ENCODE data around the gene STK32C. TPM values are rescaled to one million over a fixed set of nuclear protein-coding genes. Genes with fewer than 3 reads are reported as not detected.
"Not testable (repeated sequence)": the region's sequence is repeated elsewhere in the genome, so short reads cannot be mapped to it uniquely, and the experiment has no call there.

Gene STK32C
- 10 to 100 TPM; 19.1 to 21.1 TPM for total RNA-seq

DNA sequence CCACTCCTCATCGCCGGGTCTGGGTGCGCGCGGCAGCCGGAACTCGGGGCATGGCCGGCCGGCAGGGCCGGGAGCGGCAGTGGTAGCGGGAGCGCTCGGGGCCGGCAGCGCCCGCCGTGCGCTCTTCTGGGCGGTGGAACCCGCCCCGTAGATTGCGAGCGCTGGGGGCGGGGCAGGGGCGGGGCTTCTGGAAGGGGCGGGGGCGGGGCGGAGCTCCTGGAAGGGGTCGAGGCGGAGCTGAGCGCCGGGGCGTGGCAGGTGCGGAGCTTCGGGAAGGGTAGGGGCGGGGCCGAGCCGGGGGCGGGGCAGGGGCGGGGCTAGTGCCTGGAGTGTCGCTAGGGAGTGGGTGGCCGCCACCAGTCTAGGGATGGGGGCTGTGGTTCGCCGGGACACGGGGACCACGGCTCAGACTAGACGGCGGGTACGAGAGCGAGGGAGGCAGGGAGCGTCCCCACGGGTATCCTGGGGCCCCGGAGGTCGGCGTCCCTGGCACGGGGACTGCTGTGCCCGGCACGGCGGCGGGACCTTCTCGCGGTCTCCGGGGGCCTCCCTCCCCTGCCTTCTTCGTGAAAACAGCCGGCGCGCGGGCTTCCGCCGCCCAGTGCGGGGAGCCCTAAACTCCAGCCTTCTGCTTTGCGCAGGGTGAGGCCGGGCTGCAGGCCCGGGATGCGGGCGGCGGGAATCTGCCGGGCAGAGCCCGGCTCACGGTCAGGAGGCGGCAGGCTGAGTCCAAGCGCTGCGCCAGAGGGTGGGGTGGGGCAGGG, at the start of gene STK32C:
Gene STK32C (minus strand): TSS at position 128 of the 764 bp plus-strand sequence. CDS start 117 bp downstream, at position 11.
- Mint-ChIP-seq H3K9me3 (ENCODE audit: insufficient read depth) (no peaks in the 10 kb centered on the region), H3K4me1 (ENCODE audit: low read depth) (peaks cover 8% of the 10 kb centered on the region), H3K4me3 (peak within 1 kb of the TSS; percentile 81), H3K36me3 (ENCODE audit: low read depth) (peaks cover 1% of the 10 kb centered on the region), H3K27ac (no peak within 1 kb of the TSS), H3K27me3 (ENCODE audit: low read depth) (peaks cover 20% of the 10 kb centered on the region)
- POLR2A ChIA-PET = no interaction called here
- ATAC-seq (peak; percentile 83), DNase-seq (peak; percentile 92)
- CTCF ChIA-PET = interaction anchor here (1.0 kb wide), 1 partner anchor 75 kb away, joined by 3 read pairs; no protein-coding TSS in a partner anchor

DNA sequence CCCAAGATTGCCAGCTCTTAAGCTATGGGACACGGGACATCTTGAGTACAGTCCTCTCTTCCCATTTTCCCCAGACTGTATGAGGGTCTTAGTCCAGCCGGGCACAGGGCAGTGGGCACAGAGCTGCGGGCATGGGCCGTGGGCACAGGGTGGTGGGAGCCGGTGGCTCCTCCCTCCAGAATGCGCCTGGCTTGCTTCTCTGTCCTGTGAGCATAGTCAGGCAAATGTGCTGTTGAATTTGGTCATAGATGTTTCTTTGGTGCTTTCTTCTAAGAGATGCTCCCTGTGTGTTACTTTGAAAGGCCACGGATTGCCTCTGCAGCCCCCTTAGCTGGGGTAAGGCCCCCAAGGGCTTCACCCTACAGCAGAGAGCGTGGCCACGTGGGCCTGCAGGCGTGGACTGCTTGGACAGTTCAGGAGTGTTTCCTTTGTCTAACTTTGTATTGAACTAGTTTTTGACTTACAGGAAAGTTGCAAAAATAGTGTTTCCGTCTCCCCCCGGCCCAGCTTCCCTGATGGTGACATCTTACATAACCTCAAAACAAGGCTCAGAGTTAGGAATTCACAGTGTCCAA, 49.0 kb upstream of the STK32C start:
- no peak overlapping the region for H3K4me3 Mint-ChIP-seq
- ATAC-seq (no peak), DNase-seq (no peak)
- peaks cover 3% of the 10 kb centered on the region for H3K4me1 Mint-ChIP-seq (ENCODE audit: low read depth)
- no peaks in the 10 kb centered on the region for H3K36me3 Mint-ChIP-seq (ENCODE audit: low read depth)
- ChIA-PET POLR2A (no interaction called here), CTCF (no interaction called here)
- no peaks in the 10 kb centered on the region for H3K27me3 Mint-ChIP-seq (ENCODE audit: low read depth)
- H3K27ac Mint-ChIP-seq = no peak overlapping the region
- H3K9me3 Mint-ChIP-seq (ENCODE audit: insufficient read depth) = no peaks in the 10 kb centered on the region

DNA sequence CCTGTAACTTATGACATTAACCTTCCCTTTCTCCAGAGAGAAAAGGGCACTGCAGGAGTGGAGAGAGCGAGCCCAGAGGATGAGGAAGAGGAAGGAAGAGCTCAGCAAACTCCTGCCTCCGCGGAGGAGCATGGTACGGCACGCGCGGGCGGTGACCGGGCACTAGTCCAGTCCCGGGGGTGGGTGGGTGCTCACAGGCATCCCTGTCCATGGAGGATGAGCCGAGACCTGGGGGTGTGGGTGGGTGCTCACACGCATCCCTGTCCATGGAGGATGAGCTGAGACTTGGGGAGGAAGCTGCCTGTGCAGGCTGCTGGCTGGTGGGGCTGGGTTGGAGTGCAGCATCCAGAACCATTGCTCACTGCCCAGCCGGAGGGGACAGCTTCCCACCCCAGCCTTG, 48.0 kb upstream of the STK32C start:
- ChIA-PET CTCF (interaction anchor here (0.8 to 1.6 kb wide), 3 partner anchors 19 to 126 kb away, joined by 3 read pairs; no protein-coding TSS in a partner anchor), POLR2A (no interaction called here)
- Mint-ChIP-seq H3K36me3 (ENCODE audit: low read depth) (no peaks in the 10 kb centered on the region), H3K27ac (no peak overlapping the region), H3K4me3 (no peak overlapping the region), H3K9me3 (ENCODE audit: insufficient read depth) (no peaks in the 10 kb centered on the region), H3K27me3 (ENCODE audit: low read depth) (no peaks in the 10 kb centered on the region), H3K4me1 (ENCODE audit: low read depth) (peaks cover 3% of the 10 kb centered on the region)
- ATAC-seq = no peak
- DNase-seq = no peak

DNA sequence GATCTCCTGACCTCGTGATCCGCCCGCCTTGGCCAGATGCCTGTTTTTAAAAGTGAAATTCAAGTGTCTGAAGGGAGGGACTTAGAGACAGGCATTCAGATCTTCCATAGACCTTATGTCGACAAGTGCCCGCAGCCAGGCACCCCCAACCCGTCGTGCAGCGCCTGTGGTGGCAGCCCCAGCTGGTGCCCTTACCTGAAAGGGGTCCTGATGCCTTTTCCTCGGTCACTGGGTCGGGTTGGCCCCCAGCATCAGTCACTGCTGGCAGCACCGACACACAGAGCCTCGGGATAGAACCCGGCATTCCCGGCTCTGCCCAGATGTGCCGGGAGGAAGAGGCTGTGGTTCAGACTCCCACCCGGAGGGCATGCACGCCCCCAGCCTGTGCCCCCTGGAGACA, 47.5 kb upstream of the STK32C start:
- ATAC-seq (no peak), DNase-seq (no peak)
- Mint-ChIP-seq H3K36me3 (ENCODE audit: low read depth) (no peaks in the 10 kb centered on the region), H3K4me3 (no peak overlapping the region), H3K9me3 (ENCODE audit: insufficient read depth) (no peaks in the 10 kb centered on the region), H3K27ac (no peak overlapping the region), H3K27me3 (ENCODE audit: low read depth) (no peaks in the 10 kb centered on the region), H3K4me1 (ENCODE audit: low read depth) (peaks cover 3% of the 10 kb centered on the region)
- ChIA-PET POLR2A (no interaction called here), CTCF (interaction anchor here (1.1 to 1.6 kb wide), 2 partner anchors 91 to 126 kb away, joined by 3 read pairs; no protein-coding TSS in a partner anchor)

DNA sequence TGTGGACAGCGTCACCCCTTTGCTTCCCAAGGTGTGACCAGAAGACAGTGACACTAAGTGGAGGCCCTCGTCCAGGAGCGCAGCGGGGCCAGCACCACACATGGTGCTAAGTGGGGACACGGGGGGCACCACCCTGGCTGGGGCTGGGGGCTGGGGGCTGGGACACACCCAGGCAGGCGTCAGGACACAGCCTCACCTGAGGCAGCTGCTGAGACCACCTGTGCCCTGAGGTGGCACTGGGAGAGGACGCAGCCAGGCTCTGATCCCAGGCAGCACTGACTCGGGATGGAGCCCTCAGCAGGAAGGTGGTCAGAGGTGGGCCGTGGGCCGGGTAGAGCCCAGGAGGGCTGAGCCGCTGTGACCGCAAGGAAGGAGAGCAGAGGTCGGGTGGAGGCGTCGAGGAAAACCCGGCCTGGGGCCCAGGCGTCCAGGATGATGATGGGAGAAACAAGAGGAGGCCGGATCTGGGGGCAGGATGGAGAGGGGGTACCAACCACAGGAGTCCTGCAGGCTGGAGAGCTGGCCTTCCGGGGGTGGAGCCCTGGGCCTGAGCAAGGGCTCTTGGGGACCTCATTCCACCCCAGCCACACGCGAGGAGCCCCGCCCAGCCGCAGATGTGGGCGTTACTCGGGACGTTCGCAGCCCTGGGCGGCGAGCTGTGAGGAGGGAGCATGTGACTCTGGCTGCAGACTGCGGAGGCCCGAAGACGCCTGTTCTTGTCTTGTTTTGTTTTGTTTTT, 46.8 kb upstream of the STK32C start:
- no peaks in the 10 kb centered on the region for H3K9me3 Mint-ChIP-seq (ENCODE audit: insufficient read depth)
- H3K4me3 Mint-ChIP-seq = no peak overlapping the region
- ATAC-seq (no peak), DNase-seq (no peak)
- CTCF ChIA-PET = interaction anchor here (1.1 to 1.6 kb wide), 2 partner anchors 92 to 125 kb away, joined by 3 read pairs; no protein-coding TSS in a partner anchor
- H3K27me3 Mint-ChIP-seq (ENCODE audit: low read depth) = no peaks in the 10 kb centered on the region
- POLR2A ChIA-PET = no interaction called here
- no peaks in the 10 kb centered on the region for H3K36me3 Mint-ChIP-seq (ENCODE audit: low read depth)
- H3K27ac Mint-ChIP-seq = no peak overlapping the region
- H3K4me1 Mint-ChIP-seq (ENCODE audit: low read depth) = peaks cover 3% of the 10 kb centered on the region

DNA sequence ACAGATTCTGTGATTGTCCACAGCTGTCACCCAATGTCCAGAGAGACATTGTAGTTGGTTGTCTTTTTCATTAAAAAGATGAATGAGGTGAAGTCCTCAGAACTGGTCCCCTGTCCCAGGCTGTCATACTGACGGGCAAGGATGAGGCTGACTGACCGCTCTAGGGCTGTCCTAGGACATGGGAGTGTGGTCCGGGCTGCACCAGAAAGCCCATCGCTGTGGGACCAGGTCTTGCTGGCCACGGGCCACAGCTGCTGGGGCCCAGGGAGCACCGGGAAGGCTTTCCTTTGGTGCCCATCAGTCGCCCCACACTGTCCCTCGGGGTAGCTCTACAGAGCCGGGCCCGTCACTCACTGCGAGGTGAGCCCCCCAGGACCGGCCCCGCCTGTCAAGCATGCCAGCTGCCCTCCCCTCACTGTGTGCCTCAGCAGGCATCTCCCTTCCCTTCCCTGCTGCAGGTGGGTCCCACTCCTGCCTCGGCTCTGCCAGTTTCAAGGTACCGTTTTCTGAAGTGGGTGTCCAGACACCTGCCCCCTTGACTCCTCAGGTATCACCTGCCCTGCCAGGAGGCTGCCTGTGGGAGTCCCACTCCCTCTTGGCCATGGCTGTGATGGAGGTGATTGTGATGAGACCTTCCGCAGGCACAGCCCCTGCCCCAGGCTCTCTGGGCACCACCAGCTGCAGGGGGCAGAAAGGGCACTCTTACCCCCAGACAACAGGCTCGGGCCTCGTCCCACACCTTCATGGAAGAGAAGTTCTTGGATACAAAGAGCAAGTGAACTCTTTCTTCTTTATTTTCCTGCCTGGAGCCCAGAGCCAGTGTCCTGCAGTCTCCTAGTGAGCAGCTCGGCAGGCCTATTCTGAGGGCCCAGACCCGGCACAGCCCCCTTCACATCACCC, 46.0 kb upstream of the STK32C start:
- Mint-ChIP-seq H3K36me3 (ENCODE audit: low read depth) (no peaks in the 10 kb centered on the region), H3K9me3 (ENCODE audit: insufficient read depth) (no peaks in the 10 kb centered on the region), H3K27ac (no peak overlapping the region), H3K4me3 (no peak overlapping the region), H3K27me3 (ENCODE audit: low read depth) (no peaks in the 10 kb centered on the region), H3K4me1 (ENCODE audit: low read depth) (peaks cover 3% of the 10 kb centered on the region)
- DNase-seq (no peak), ATAC-seq (no peak)
- ChIA-PET CTCF (interaction anchor here (0.7 to 1.7 kb wide), 2 partner anchors 128 to 130 kb away, joined by 3 to 6 read pairs; no protein-coding TSS in a partner anchor), POLR2A (no interaction called here)

DNA sequence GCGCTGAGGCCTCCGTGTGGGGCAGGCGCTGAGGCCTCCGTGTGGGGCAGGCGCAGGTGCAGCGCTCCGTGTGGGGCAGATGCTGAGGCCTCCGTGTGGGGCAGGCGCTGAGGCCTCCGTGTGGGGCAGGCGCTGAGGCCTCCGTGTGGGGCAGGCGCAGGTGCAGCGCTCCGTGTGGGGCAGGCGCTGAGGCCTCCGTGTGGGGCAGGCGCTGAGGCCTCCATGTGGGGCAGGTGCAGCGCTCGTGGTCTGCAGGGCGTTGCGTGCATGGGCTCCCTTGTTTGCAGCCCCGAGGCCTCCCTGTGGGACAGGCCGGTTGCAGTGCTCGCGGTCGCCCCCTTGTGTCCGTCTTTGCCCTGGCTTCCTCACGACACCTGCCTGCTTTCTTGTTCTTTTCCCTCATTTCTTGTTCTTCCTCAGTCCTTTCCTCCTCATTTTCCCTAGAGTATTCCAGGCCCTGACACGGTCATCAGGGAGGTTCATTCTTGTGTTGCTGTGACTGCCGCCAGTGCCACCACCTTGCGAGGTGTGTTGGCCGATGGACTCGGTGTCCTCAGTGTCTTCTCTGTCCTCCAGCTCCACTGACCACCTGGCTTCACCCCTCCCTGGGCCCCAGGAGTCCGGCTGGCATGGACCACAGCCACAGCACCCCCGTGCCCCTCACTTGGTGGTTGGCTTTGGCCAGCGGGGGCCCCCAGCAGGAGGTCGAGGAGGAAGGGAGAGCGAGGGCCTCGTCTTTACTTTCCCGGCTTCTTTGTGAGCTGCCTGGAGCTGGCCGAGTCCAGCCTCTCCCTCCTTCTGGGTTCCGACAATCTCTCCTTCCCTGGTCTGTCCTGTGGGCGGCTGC, 44.9 kb upstream of the STK32C start:
- CTCF ChIA-PET = interaction anchor here (0.7 to 1.7 kb wide), 2 partner anchors 127 to 129 kb away, joined by 3 to 6 read pairs; no protein-coding TSS in a partner anchor
- ATAC-seq (peak; percentile 90), DNase-seq (peak; percentile 81)
- POLR2A ChIA-PET; H3K36me3 Mint-ChIP-seq (ENCODE audit: low read depth); H3K27ac Mint-ChIP-seq; H3K4me3 Mint-ChIP-seq; H3K4me1 Mint-ChIP-seq (ENCODE audit: low read depth); H3K9me3 Mint-ChIP-seq (ENCODE audit: insufficient read depth); H3K27me3 Mint-ChIP-seq (ENCODE audit: low read depth): not testable (repeated sequence)

DNA sequence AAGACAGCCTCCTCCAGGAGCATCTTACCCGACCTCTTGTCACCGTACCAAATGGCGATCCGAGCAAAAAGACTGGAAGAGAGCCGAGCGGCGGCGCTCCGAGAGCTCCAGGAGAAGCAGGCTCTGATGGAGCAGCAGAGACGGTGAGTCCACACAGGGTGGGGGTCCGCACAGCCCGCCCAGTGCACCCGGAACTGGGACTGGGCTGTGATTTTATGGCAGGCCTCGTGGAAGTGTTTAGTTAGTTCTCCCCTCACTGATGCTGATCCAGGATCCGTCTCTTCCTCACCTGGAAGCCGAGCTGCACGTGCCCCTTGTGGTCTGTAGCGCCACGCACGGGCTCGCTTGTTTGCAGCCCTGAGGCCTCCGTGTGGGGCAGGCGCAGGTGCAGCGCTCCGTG, 43.9 kb upstream of the STK32C start:
- H3K4me1 Mint-ChIP-seq (ENCODE audit: low read depth) = peaks cover 3% of the 10 kb centered on the region
- H3K27ac Mint-ChIP-seq = no peak overlapping the region
- H3K36me3 Mint-ChIP-seq (ENCODE audit: low read depth) = no peaks in the 10 kb centered on the region
- H3K4me3 Mint-ChIP-seq = no peak overlapping the region
- ChIA-PET CTCF (no interaction called here), POLR2A (no interaction called here)
- DNase-seq = no peak
- H3K27me3 Mint-ChIP-seq (ENCODE audit: low read depth) = no peaks in the 10 kb centered on the region
- no peak for ATAC-seq
- H3K9me3 Mint-ChIP-seq (ENCODE audit: insufficient read depth) = no peaks in the 10 kb centered on the region

DNA sequence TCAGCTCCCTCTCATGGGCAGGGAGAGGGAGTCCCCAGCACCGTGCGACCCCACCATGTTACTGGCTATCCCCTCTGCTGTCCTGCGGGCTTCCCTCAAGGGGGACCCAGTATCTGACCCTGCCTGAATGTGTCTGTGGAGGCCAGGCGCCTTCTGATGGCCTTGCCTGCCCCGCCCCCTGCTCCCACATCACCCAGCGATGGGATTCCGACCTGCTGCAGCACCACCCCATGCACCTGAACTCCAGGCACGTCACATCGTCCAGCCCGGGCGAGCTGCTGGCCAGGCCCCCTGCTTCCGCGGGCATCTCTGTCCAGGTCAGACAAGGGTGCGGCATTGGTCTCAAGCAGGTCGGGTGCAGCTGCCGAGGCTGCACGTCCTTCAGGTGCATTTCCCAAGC, 43.2 kb upstream of the STK32C start:
- ChIA-PET POLR2A (no interaction called here), CTCF (no interaction called here)
- Mint-ChIP-seq H3K4me3 (no peak overlapping the region), H3K36me3 (ENCODE audit: low read depth) (no peaks in the 10 kb centered on the region), H3K4me1 (ENCODE audit: low read depth) (peaks cover 3% of the 10 kb centered on the region), H3K9me3 (ENCODE audit: insufficient read depth) (no peaks in the 10 kb centered on the region), H3K27me3 (ENCODE audit: low read depth) (no peaks in the 10 kb centered on the region), H3K27ac (no peak overlapping the region)
- ATAC-seq = no peak
- no peak for DNase-seq

DNA sequence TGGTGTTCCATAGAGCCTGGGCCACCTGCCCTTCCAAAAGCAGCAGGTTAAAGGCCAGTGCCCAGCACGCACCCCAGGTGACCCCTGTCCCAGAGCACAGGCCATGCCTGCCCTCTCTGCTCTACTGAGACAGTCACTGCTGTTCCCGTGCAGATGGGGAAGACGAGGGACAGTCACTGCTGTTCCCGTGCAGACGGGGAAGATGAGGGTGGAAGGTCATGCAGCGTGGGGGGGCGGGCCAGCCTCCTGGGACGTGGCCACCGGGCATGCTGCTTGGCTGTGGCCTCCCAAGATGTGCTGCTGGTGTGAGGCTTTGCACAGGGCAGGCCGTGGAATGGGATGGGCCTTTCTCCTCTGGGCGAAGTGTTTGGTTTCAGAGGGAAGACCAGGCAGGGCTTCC, 42.6 kb upstream of the STK32C start:
- no peak for ATAC-seq
- ChIA-PET POLR2A (no interaction called here), CTCF (interaction anchor here (1.0 kb wide), 1 partner anchor 11 kb away, joined by 3 read pairs; no protein-coding TSS in a partner anchor)
- no peaks in the 10 kb centered on the region for H3K27me3 Mint-ChIP-seq (ENCODE audit: low read depth)
- DNase-seq = no peak
- no peaks in the 10 kb centered on the region for H3K9me3 Mint-ChIP-seq (ENCODE audit: insufficient read depth)
- no peaks in the 10 kb centered on the region for H3K36me3 Mint-ChIP-seq (ENCODE audit: low read depth)
- peaks cover 3% of the 10 kb centered on the region for H3K4me1 Mint-ChIP-seq (ENCODE audit: low read depth)
- H3K27ac Mint-ChIP-seq = no peak overlapping the region
- no peak overlapping the region for H3K4me3 Mint-ChIP-seq

DNA sequence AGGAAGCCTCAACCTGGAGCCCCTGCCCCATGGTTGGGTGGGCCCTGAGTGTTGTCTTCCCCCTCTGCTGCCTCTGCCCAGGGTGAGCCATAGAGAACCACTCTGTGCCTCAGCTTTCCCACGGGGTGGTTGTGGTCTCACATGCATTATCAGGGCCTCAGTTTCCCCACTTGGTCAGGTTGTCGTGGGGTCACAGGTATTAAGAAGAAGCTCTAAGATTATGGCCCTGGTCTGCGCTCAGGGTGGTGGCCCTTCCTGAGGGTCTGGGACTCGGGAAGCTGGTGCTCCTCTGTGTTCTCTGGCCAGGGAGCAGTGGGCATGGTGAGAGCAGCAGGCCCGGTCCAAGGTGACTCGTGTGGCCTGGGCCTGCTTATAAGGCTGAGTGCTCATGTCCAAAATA, 42.0 kb upstream of the STK32C start:
- no peak overlapping the region for H3K27ac Mint-ChIP-seq
- DNase-seq (no peak), ATAC-seq (no peak)
- POLR2A ChIA-PET = no interaction called here
- peaks cover 3% of the 10 kb centered on the region for H3K4me1 Mint-ChIP-seq (ENCODE audit: low read depth)
- H3K9me3 Mint-ChIP-seq (ENCODE audit: insufficient read depth) = no peaks in the 10 kb centered on the region
- no peak overlapping the region for H3K4me3 Mint-ChIP-seq
- no peaks in the 10 kb centered on the region for H3K36me3 Mint-ChIP-seq (ENCODE audit: low read depth)
- CTCF ChIA-PET = interaction anchor here (1.0 kb wide), 1 partner anchor 11 kb away, joined by 3 read pairs; no protein-coding TSS in a partner anchor
- H3K27me3 Mint-ChIP-seq (ENCODE audit: low read depth) = no peaks in the 10 kb centered on the region
